Liver (tissue), 9 donors: ENCODE data around the gene OR6P1. TPM values are rescaled to one million over a fixed set of nuclear protein-coding genes. Genes with fewer than 3 reads are reported as not detected.

Experiments
- DNase-seq: peaks from one replicate; pipeline ENCODE4 v3.0.0-alpha.2; 2017; ENCODE audit warnings: low spot score
- H3K27ac ChIP-seq, 2 donors: one replicate each; pipeline ENCODE4 v1.7.0; 2013; ENCODE audit warnings: inconsistent platforms in 2 of 2, low read length in 2 of 2, control low read depth in 1 of 2, low read depth in 1 of 2, mild to moderate bottlenecking in 1 of 2
- H3K27me3 ChIP-seq, 4 donors: one replicate each; pipeline versions ENCODE4 v1.6.1 to v1.7.0; 2013; ENCODE audit warnings: low read length in 3 of 4, inconsistent platforms in 1 of 4, mild to moderate bottlenecking in 1 of 4, moderate library complexity in 1 of 4; ENCODE audit not compliant: control insufficient read depth in 4 of 4, insufficient read depth in 4 of 4
- H3K36me3 ChIP-seq, 4 donors: one replicate each; pipeline versions ENCODE4 v1.6.1 to v1.7.0; 2013; ENCODE audit warnings: low read length in 3 of 4, mild to moderate bottlenecking in 3 of 4, low read depth in 1 of 4, moderate library complexity in 1 of 4; ENCODE audit not compliant: control insufficient read depth in 4 of 4, insufficient read depth in 3 of 4
- H3K4me1 ChIP-seq, 4 donors: one replicate each; pipeline versions ENCODE4 v1.6.1 to v1.7.0; 2013; ENCODE audit warnings: low read length in 3 of 4, mild to moderate bottlenecking in 3 of 4, moderate library complexity in 1 of 4; ENCODE audit not compliant: control insufficient read depth in 4 of 4, insufficient read depth in 4 of 4
- H3K4me3 ChIP-seq, 3 donors: one replicate each; pipeline versions ENCODE4 v1.6.1 to v1.7.0; 2013; ENCODE audit warnings: low read length in 3 of 3, control low read depth in 1 of 3, low read depth in 1 of 3, mild to moderate bottlenecking in 1 of 3
- H3K9ac ChIP-seq, 2 donors: one replicate each; pipeline ENCODE4 v1.7.0; 2013; ENCODE audit warnings: low read length in 2 of 2, mild to moderate bottlenecking in 2 of 2, moderate library complexity in 2 of 2, control low read depth in 1 of 2, low read depth in 1 of 2
- H3K9me3 ChIP-seq, 4 donors: one replicate each; pipeline versions ENCODE4 v1.6.1 to v1.7.0; 2013; ENCODE audit warnings: low read length in 3 of 4; ENCODE audit not compliant: control insufficient read depth in 4 of 4
- ATF3 ChIP-seq: IDR thresholded peaks from 2 replicates; pipeline ENCODE4 v1.6.1; 2016; ENCODE audit warnings: antibody characterized with exemption
- CTCF ChIP-seq: fragments of 150-350 bp; IDR thresholded peaks from 2 replicates; pipeline ENCODE4 v1.5.1; 2017; ENCODE audit warnings: improper control_type of control experiment, low read depth, low read length; ENCODE audit not compliant: missing input control
- EGR1 ChIP-seq, 2 donors: IDR thresholded peaks; 2 replicates each; pipeline ENCODE4 v1.6.1; 2016 to 2018; ENCODE audit warnings: antibody characterized with exemption in 2 of 2, low read depth in 2 of 2
- FOXA1 ChIP-seq: IDR thresholded peaks from 2 replicates; pipeline ENCODE4 v1.6.1; 2016; ENCODE audit warnings: antibody characterized with exemption
- FOXA2 ChIP-seq: IDR thresholded peaks from 2 replicates; pipeline ENCODE4 v1.6.1; 2016; ENCODE audit warnings: antibody characterized with exemption
- GABPA ChIP-seq, 2 donors: IDR thresholded peaks in 1 of 2; conservative IDR thresholded peaks in 1 of 2; 2 replicates each; pipeline ENCODE4 v1.6.1; 2016; ENCODE audit warnings: antibody characterized with exemption in 2 of 2, mild to moderate bottlenecking in 1 of 2, moderate library complexity in 1 of 2
- HNF4A ChIP-seq, 2 donors: conservative IDR thresholded peaks; 2 replicates each; pipeline ENCODE4 v1.6.1; 2016; ENCODE audit warnings: antibody characterized with exemption in 2 of 2, mild to moderate bottlenecking in 2 of 2
- HNF4G ChIP-seq: IDR thresholded peaks from 2 replicates; pipeline ENCODE4 v1.6.1; 2016; ENCODE audit warnings: antibody characterized with exemption
- JUND ChIP-seq, 2 donors: IDR thresholded peaks; 2 replicates each; pipeline ENCODE4 v1.6.1; 2016; ENCODE audit warnings: antibody characterized with exemption in 2 of 2
- NR2F2 ChIP-seq: IDR thresholded peaks from 2 replicates; pipeline ENCODE4 v1.6.1; 2016; ENCODE audit warnings: antibody characterized with exemption
- RAD21 ChIP-seq, 2 donors: IDR thresholded peaks; 2 replicates each; pipeline ENCODE4 v1.6.1; 2016; ENCODE audit warnings: antibody characterized with exemption in 2 of 2, mild to moderate bottlenecking in 2 of 2
- REST ChIP-seq: IDR thresholded peaks from 2 replicates; pipeline ENCODE4 v1.6.1; 2016; ENCODE audit warnings: antibody characterized with exemption, mild to moderate bottlenecking
- RXRA ChIP-seq, 2 donors: IDR thresholded peaks; 2 replicates each; pipeline ENCODE4 v1.6.1; 2017 to 2018; ENCODE audit warnings: antibody characterized with exemption in 2 of 2, mild to moderate bottlenecking in 1 of 2
- SP1 ChIP-seq: IDR thresholded peaks from 2 replicates; pipeline ENCODE4 v1.6.1; 2018; ENCODE audit warnings: antibody characterized with exemption, mild to moderate bottlenecking
- TAF1 ChIP-seq: conservative IDR thresholded peaks from 2 replicates; pipeline ENCODE4 v1.6.1; 2016; ENCODE audit warnings: antibody characterized with exemption, mild to moderate bottlenecking
- YY1 ChIP-seq: IDR thresholded peaks from 2 replicates; pipeline ENCODE4 v1.6.1; 2016; ENCODE audit warnings: antibody characterized with exemption, mild to moderate bottlenecking
- WGBS: extraction: QIAGEN DNeasy Blood & Tissue Kit; methylation state at CpG from one replicate; pipeline ENCODE4 v1.1.7; 2013; 5-methylcytosine and 5-hydroxymethylcytosine counted together
- polyA plus RNA-seq, 2 donors: library from polyadenylated mRNA; stranded (reverse) in 1 of 2; unstranded in 1 of 2; fragments of 200-250 nt in 1 of 2; fragments of >200 nt in 1 of 2; fragmentation: Nextera tagmentation in 1 of 2; extraction: Ambion mirVana in 1 of 2; gene quantifications; one replicate each; pipeline versions ENCODE4 v1.2.1 to v1.2.3, GENCODE V29; 2013 to 2015
- total RNA-seq, 2 donors: library from RNA; depleted of rRNA; stranded (reverse); fragments of >200 nt; gene quantifications; one replicate each; pipeline ENCODE4 v1.2.3, GENCODE V29; 2014
- TF ChIP-seq, protein P1 (sequence below): IDR thresholded peaks from 2 replicates; pipeline ENCODE4 v1.6.1; 2016; ENCODE audit warnings: antibody characterized with exemption
- TF ChIP-seq, protein P2 (sequence below): IDR thresholded peaks from 2 replicates; pipeline ENCODE4 v1.6.1; 2016; ENCODE audit warnings: antibody characterized with exemption
- donor health status: healthy.
- donor health status: healthy.
- donor health status: healthy.
- donor health status: healthy.
- donor health status: healthy.

Gene OR6P1
- total and polyA plus RNA-seq, 4 donors = not detected

GRCh38 chr1:158607296-158607695 is 36.9 kb upstream of the OR6P1 start:
- Histone ChIP-seq H3K9ac (no peak overlapping the region), H3K4me3 (no peak overlapping the region), H3K36me3 (no peaks in the 10 kb centered on the region), H3K4me1 (no peaks in the 10 kb centered on the region), H3K9me3 (peaks cover 0 to 3% (median 0%) of the 10 kb centered on the region in 4 donors), H3K27me3 (no peaks in the 10 kb centered on the region), H3K27ac (no peak overlapping the region)
- TF ChIP-seq, protein P1, sequence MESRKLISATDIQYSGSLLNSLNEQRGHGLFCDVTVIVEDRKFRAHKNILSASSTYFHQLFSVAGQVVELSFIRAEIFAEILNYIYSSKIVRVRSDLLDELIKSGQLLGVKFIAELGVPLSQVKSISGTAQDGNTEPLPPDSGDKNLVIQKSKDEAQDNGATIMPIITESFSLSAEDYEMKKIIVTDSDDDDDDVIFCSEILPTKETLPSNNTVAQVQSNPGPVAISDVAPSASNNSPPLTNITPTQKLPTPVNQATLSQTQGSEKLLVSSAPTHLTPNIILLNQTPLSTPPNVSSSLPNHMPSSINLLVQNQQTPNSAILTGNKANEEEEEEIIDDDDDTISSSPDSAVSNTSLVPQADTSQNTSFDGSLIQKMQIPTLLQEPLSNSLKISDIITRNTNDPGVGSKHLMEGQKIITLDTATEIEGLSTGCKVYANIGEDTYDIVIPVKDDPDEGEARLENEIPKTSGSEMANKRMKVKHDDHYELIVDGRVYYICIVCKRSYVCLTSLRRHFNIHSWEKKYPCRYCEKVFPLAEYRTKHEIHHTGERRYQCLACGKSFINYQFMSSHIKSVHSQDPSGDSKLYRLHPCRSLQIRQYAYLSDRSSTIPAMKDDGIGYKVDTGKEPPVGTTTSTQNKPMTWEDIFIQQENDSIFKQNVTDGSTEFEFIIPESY = no peak
- TF ChIP-seq YY1 (no peak), NR2F2 (no peak), ATF3 (no peak), EGR1 (IDR thresholded peaks at IDR 0.05; ENCODE audit: low read depth in 2 of 2) (no peak), SP1 (no peak), FOXA2 (no peak), HNF4G (no peak), CTCF (no peak), FOXA1 (no peak), HNF4A (conservative IDR thresholded peaks at IDR 0.05) (no peak), RXRA (IDR thresholded peaks at IDR 0.05) (no peak), JUND (IDR thresholded peaks at IDR 0.05) (no peak), RAD21 (IDR thresholded peaks at IDR 0.05) (no peak), GABPA (IDR thresholded peaks at IDR 0.05 in 1 of 2, conservative IDR thresholded peaks at IDR 0.05 in 1 of 2) (no peak), TAF1 (no peak), REST (no peak)
- TF ChIP-seq, protein P2, sequence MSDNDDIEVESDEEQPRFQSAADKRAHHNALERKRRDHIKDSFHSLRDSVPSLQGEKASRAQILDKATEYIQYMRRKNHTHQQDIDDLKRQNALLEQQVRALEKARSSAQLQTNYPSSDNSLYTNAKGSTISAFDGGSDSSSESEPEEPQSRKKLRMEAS = no peak
- WGBS = 52% methylated on average over 1 of the region's 1 CpG
- no peak for DNase-seq
